Uterus (tissue), 2 donors: ENCODE measurements around the gene PSMA7.

Experiments used
- CTCF ChIP-seq, 4 experiments: fragments of 200-600 bp in 2 of 4; fragments of 450-650 bp in 2 of 4; sonication (generic) in 2 of 4; IDR thresholded peaks; one replicate each; pipeline ENCODE4 v1.5.1; 2016 to 2019; ENCODE audit warnings: antibody characterized with exemption in 4 of 4, mild to moderate bottlenecking in 2 of 4, moderate library complexity in 1 of 4
- POLR2A ChIP-seq, 2 donors: fragments of 450-650 bp; IDR thresholded peaks; one replicate each; pipeline ENCODE4 v1.6.1; 2016; ENCODE audit warnings: antibody characterized with exemption in 2 of 2, mild to moderate bottlenecking in 1 of 2, moderate library complexity in 1 of 2

GRCh38 chr20:62132421-62132820 is 10.8 kb downstream of the PSMA7 start:
- TF ChIP-seq POLR2A (IDR thresholded peaks at IDR 0.05) (no peak), CTCF (IDR thresholded peaks at IDR 0.05) (no peak)
